ENCODE data around the gene TPRKB.
"Not testable (repeated sequence)": the region's sequence is repeated elsewhere in the genome, so short reads cannot be mapped to it uniquely, and the experiment has no call there.

Gene TPRKB

DNA sequence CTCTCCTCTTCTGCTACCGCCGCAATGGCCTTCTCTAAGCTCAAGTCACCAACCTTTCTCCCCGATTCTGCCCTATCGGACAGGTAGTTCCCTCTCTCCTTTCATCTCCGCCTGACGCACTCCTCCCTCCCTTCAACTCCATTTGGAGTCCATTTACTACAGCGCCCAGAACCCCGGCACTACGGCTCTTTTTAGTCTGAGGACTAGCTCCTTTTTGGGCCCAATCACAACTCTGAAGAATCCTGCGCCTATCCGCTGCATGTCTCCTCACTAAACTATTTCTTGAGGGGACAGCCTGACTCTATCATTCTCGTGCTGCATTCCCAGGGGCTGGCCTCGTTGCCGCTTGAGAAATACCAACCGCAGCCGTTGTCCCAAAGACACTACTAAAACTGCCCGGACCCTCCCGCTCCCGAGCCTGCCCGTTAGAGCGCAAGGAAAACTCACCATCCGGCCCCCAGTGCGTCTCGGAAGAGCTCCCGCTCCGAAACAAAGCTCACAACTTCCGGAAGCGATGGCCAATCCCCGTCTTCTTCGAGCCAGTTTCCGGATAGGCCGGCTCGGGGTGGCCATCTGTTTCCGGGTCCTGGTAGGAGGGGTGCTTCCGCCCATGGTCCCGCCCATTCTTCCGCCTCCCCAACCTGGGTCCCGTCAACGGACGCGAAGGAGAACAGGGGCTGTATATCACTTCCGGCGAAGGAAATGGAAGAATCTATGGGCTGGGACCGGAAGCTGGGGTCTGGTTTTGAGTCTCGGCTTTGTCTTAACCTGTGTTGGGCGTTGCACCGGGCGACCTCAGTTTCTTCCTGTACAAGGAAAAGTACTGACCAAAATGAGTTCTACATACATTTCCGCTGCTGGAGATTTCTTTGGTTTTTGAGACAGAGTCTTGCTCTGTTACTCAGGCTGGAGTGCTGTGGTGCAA, at the start of gene TPRKB:
Gene TPRKB, minus strand, starts transcription at position 491 of the 925 bp plus-strand sequence. CDS start 2,776 bp downstream, outside the sequence.
- DNase-seq: peak; percentile 90

DNA sequence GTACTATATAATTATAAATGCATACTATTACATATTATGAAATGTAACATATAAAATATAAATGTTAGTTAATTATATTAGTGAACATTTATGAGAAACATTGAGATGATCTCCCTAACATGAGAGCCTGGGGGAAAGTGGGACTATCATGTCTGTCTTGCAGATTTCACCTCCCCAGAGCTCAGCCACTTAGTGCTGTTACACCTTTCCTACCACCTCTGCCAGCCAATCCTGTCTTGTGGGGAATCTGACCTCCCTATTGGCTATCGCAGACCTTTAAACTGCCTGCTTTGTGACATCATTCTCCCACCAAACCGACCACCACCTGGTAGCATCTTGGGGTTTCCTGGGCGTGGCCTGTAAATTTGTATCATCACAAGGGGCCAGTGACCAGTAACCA, 46.7 kb upstream of the TPRKB start, which contains the start of gene C2orf78:
Gene C2orf78, plus strand, starts transcription at position 301 of the 400 bp plus-strand sequence. CDS start 127 bp downstream, outside the sequence.
- DNase-seq: not testable (repeated sequence)

DNA sequence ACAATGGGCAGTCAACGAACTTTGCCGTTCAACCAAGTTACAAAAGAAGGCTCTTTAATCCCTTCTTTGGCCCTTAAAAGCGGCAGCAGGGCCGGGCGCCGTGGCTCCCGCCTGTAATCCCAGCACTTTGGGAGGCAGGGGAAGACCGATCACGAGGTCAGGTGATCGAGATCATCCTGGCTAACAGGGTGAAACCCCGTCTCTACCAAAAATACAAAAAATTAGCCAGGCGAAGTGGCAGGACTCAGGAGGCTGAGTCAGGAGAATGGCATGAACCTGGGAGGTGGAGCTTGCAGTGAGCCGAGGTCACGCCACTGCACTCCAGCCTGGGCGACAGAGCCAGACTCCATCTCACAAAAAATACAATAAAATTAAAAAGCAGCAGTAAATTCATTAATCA, 46.3 kb upstream of the TPRKB start:
- not testable (repeated sequence) for DNase-seq

DNA sequence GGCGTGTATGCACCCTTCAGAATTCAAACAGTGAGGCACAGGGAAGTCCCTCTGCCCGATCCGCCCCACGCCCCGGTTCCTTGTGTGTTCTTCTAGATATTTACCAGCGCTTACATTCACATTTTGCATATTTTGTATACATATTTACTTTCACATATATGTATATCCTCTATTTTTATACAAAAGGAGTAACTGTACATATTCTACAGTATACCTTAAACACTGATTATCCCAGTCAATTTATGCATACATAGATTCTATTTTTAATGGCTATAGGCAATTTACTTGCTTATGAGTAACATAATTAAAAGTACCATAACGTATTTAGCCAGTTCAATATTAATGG, 43.1 kb upstream of the TPRKB start:
- DNase-seq: no peak

DNA sequence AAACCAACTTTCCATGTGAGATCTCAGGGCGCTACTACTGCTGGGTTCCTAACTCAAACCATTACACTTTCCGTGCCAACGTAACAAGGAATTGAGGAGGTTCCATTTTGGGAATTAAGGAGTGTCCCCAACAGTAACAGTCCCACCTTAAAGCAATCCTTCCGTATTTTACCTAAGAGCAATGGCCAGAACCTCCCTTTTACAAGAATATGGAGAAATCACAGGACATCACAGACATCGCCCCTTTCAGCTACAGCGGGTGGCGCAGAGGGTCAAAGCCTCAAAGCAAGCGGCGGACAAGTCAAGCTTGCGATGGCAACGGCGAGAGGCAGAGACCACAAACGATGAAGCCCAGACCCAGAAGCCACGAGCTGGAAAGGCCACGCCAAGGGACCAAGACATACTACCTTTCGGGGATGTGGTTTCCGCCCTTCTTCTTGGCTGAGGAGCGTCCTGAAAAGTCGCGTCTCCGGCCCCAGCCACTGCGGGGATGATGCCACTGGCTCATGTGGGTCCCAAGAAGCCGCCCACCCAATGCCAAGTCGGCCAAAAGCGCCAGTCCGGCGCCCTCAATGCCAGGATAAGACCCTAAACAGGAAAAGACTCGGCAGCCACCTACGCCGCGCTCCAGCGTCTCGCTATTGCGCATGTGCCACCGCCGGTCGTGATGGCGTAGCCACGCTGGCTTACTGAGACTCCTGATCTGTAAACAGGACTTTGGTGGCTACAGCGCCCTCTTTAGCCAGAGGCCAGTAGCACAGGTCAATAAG, 42.5 kb upstream of the TPRKB start, which contains the start of gene DUSP11:
Gene DUSP11, minus strand, starts transcription at position 637 of the 770 bp plus-strand sequence. Its CDS starts 129 bp downstream, at position 508.
- peak; percentile 59 for DNase-seq

DNA sequence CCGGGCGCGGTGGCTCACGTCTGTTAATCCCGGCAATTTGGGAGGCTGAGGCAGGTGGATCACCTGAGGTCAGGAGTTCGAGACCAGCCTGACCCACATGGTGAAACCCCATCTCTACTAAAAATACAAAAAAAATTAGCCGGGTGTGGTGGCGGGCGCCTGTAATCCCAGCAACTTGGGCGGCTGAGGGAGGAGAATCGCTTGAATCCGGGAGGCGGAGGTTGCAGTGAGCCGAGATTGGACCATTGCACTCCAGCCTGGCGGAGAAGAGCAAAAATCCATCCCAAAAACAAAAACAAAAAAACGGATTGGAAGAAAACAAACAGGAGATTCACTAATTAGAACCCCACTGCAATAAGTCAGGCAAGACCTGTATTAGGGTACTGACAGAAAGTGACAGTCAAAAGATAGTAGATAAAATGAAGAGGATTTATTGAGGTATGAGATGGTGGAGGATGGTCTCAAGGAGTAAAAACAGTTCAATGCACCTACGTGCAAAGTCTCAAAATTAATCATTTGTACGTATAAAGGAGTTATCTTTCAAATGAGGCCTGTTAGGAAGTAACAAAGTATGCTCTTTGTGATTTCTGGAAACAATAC, 41.8 kb upstream of the TPRKB start:
- DNase-seq: not testable (repeated sequence)

DNA sequence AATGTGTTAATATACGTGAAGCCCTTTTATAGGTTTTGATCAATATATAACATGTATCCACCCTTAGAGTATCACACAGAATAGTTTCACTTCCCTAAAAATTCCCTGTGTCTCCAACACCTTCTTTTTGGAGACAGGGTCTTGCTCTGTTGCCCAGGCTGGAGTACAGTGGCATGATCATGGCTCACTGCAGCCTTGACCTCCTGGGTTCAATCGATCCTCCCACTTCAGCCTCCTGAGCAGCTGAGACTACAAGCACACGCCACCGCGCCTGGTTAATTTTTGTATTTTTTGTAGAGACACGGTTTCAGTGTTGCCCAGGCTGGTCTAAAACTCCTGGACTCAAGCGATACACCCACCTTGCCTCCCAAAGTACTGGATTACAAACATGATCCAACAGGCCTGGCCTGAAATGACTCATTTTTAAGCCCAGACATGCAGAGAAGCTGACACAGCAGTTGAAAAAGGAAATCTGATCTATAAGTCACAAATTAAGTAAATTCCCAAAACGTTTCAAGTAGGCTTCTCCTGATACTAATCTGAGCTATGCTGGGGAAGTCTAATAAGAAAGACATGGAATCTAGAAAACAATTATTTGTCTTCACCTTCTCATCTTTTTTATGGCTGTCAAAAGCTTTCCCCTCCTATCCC, 39.8 kb upstream of the TPRKB start:
- DNase-seq: no peak

DNA sequence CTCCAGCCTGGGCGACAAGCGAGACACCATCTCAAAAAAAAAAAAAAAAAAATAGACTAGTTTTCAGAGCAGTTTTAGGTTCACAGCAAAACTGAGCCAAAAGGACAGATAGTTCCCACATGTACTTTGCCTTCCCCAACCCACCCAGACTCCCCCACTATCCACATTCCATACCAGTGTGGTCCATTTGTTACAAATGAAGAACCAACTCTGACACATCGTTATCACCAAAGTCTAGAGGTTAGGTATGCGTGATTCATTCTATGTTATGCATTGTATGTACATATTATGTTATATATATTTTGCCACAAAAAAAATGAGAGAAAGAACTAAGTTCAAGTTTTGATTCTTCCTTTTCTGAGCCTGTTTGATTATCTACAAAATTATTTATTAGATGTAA, 39.2 kb upstream of the TPRKB start:
- DNase-seq: no peak

DNA sequence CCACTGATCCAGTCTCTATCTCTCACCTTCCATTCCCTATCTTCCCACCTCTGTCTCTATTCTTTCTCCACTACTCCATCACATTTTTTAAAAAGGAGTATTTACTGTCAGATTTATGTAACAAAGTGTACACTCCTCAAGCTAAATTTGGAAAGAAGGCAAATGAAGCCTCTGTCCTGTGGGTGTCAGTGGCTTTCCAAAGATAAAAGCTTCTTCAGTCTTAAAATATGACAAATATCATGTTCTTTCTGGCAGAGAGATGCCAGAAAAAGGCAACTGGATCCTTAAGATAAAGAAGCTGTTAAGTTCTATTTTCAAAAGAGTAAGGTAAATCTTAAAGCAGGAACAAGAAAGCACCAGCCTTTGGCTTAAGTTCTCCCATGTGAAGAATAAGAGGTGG, 35.7 kb upstream of the TPRKB start:
- DNase-seq: no peak

DNA sequence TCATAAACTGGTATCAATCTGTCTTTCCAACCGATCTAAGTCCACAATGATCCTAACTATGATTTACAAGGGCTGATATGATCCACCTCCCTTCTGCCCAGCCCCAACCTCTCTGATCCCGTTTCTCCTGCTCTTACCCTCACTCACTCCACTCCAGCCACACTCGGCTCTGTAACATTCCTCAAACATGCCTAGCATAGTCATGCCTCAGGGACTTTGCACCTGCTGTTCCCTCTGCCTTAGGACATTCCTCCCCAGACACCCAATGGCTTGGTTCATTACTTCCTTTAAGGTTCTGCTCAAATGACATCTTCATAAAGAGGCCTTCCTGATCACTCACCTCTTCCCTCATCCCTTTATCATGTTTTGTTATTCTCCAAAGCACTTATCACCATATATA, 33.6 kb upstream of the TPRKB start:
- no peak for DNase-seq

DNA sequence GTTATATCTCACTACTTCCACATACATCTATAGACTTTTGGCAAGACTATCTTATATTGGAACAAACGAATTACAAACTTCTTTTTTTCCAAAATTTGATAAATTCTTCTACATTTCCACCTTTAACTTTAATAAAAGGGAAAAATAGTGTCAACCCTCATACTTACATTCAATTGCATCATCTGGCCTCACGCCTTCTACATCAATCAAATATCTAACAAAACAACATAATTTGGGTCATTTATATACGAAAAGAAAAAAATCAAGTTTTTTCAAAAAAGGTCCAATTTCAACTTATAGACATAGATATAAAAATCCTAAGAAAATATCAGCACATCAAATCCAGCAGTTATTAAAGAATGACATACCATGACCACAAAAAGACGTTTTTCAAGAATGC, 29.8 kb upstream of the TPRKB start:
- DNase-seq: no peak

DNA sequence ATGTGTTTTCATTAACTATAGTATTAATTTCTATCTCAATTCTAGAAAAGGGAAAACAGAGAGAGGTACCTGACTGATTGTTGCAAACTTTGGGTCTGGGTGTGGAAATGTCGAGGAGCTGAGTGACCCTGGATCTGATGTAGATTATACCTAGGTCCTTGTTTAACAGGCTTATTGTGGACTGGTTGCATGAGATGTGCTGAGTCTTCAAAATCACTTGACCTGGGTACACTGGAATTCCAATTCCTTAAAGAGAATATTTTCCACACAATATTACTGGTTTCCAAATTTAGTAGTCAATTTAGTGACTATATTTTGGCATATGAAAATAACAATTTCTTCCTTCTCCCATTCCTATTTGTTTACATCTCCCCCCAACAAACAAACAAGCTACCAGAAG, 29.2 kb upstream of the TPRKB start:
- no peak for DNase-seq

DNA sequence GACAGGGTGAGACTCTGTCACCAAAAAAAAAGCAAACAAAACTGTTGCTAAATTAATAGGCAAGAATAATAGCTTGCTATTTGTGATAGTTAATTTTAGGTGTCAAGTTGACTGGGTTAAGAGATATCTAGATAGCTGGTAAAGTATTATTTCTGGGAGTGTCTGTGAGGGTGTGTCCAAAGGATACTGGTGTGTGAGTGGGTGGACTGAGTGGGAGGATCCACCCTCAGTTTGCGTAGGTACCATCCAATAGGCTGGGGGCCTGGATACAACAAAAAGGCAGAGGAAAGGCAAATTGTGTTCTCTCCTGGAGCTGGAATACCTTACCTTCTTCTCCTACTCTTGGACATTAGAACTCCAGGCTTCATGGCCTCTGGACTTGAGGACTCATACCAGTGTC, 27.8 kb upstream of the TPRKB start:
- no peak for DNase-seq

DNA sequence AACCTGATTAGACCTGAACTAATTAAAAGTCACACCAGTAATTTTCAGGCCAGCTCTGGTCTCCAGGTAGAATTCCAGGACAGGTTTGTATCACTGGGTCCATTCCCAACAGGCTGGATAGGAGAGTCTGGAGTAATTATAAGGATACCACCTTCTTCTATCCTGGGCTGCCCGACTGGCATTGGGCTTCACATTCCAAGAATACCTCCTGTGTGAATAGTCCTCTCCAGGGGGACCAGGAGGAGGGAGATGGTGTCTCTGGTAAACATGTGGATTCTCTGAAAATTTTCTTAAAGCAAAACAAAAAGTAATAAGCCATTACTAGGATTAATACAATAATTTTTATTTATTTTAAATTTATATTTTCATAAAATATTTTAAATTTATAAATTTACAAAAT, 25.4 kb upstream of the TPRKB start:
- peak; percentile 56 for DNase-seq

DNA sequence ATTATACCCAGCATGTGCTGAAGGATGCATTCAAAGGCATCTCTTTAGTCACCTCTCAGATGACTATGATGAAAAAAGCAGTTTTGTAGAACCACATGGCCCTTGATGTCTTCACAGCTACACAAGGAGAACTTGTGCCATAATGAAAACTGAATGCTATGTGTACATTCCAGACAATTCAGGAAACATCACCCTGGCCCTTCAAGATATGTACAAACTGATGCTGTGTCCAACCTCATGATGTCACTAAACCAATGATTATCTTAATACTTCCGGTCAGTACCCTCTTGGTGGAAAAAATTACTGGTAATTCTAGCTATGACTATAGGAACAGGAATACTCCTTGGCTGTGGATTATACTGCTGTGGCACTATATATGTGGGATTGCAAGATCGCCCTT, 22.8 kb upstream of the TPRKB start:
- DNase-seq: no peak

DNA sequence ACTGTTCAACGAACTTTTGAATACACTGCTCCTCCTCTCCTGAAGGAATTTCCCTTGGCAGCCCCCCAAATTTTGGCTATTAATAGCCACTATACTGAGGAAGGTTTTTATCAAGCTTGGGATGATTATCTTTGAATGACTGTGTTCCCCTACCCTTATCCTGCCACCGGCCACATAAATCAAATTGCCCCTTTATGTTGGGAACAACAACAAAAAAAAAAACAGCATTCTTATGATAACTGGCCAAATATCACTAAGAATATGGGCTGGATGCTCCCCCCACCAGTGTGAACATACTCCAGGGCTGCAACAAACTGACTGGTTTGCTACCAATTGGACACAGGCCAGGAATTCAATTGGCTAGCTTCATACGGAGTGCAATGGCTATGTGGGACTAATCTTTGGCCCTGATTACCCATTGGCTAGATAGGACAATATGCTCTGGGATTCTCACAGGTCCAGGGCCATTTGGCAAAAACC, 22.2 kb upstream of the TPRKB start:
- no peak for DNase-seq

DNA sequence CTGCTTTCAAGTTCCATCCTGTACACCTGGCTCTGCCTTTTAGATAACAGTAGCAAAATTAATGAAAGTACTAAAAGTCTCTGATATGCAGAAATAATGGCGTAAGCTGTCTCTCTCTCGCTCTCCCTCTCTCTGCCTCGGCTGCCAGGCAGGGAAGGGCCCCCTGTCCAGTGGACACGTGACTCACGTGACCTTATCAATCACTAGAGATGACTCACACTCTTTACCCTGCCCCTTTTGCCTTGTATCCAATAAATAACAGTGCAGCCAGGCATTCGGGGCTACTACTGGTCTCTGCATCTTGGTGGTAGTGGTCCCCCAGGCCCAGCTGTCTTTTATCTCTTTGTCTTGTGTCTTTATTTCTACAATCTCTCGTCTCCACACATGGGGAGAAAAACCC, 17.2 kb upstream of the TPRKB start:
- not testable (repeated sequence) for DNase-seq

DNA sequence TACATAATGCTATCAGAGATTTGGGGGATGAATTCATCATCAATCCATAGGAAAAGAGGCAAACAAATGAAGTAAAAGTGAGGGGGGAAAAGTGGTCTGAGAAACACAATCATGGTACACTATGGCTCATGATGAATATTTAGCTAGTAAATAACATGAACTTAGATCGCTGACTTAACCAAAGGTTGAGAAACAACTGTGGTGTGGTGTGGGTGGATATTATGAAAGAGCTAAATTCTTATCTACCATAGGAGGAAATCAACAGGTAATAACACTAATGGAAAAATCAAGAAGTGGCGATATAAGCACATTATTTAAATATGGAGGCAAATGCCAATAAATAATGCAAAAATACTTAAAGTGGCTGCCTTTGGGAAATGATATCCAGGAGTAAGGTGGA, 12.2 kb upstream of the TPRKB start:
- DNase-seq: no peak

DNA sequence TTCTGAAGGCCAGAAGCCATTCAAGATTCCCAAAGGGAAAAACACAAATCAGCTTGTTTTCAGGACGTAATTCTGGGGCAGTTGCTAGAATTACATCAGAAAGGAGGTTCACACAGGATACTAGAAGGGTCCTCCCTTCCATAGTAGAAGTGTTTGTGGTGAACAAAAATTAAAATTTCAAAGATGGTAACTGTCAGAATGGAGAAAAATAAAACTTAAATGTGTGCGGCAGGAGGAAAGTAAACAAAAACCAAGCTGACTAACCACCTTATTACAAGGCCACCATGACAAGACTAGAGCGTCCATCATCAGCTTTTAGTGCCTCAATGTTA, 9.7 kb upstream of the TPRKB start:
- DNase-seq: no peak

DNA sequence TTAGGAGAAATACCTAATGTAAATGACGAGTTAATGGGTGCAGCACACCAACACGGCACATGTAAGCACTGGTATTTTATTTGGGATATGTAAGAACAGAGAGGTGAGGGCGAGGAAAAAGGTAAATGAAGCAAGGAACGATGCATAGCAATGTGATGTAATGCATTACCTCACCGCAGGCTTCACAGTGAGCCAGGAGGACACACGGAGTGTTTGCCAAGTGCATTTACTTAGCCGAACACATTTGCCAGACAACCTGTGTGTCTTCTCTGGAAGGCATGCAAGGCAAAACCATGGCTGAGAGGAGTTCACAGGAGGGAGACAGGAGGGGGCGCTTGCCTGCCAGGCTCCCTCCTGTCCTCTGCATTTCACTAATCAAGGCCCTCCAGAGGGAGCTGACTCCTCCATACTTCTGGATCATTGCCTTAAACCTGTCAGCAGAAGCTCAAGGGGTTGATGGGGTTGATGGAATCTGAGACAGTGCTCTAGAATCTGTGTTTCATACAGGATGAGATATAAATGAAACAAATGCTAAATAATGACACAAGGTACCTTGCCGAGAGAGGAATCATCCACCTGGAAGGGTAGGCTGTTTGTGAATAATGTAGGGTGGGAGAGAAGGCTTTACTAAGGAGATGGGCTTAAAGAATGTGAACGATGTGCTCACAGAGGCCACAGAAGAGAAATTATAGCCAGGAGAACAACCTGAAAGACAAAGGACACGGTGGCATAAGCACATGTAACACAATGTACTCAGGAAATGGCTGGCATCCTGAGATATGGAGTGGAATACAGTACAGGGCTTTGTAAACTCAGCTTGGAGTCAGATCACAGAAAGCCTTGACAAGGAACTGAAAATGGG, 9.1 kb upstream of the TPRKB start:
- no peak for DNase-seq

DNA sequence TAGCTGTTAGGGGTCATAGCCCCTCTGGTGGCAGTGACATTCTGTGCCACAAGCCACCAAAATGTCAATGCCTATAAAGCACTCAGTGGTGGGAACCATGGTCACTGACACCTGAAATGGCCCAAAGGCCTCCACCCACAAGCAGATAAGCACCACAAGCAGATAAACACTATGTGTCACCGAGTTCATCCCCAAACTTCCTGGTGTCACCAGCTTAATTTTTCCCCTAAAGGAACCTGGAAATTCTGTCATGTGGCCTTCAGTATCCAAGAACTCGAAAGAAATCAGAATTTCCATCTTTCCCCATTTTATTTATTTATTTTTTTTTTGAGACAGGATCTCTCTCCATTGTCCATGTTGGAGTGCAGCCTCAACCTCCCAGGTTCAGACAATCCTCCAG, 3.6 kb upstream of the TPRKB start:
- DNase-seq: no peak

DNA sequence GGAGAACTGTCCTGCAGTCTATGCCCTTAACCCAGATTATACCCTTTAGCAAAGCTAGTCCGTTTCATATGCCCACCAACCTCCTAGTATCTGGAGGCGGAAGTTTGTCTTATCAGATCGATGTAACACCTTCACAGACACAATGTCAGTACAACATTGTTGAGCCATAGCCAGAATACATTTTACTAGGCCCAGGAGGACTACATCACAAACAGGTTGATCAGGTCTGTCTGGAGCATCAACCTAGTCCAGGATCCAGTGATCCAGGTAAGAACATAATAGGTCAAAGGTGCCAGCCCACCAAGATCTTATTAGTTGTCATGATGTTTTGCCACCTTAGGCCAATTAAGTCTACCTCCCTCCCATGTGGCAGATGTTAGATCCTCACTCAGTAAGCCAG, 2.0 kb upstream of the TPRKB start:
- no peak for DNase-seq
